GM20000 (cell line): ENCODE data around the gene CDC42SE2.
"Not testable (repeated sequence)": the region's sequence is repeated elsewhere in the genome, so short reads cannot be mapped to it uniquely, and the experiment has no call there.

Experiments used
- DNase-seq: peaks from one replicate; pipeline ENCODE4 v3.0.0; 2012; ENCODE audit warnings: low spot score
- TF ChIP-seq, protein P1 (sequence below): IDR thresholded peaks from 2 replicates; pipeline ENCODE4 v1.5.1; 2012; ENCODE audit warnings: mild to moderate bottlenecking, control low read depth; ENCODE audit errors: extremely low read depth, missing control alignments

The CDC42SE2 gene

DNA sequence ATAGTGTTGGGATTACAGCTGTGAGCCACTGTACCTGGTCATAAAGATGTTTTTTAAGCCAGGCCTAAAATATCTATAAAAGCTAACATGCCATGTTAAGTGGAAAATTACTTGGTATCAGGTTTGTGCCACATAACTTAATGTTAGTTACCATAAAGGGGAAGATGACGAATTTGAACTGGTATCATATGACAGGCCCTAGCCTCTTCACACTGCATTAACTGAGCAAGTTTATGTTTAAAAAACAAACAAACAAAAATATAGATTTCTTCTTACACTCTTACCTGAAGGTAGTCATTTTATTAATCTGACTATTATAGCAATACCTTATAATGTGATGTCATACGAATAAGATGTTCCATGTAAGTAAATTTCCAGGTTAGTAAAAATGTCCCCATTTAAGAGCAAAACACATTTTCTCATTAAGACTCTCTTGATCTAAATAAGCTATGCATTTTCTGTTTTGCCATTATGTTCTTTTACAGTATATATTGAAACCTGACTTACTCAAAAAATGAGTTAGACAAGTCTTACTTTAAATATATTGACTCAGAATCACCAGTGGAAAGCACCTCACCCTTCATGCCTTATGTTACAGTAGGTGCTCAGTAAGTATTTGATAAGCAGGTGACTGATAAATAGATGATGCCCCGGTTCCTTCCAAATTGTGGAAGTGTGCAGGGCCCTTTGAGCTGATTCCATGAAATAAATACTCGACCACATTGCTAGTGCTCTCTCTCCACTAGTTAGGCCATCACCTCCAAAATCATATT lies 125.4 kb downstream of the CDC42SE2 start:
- TF ChIP-seq, protein P1, sequence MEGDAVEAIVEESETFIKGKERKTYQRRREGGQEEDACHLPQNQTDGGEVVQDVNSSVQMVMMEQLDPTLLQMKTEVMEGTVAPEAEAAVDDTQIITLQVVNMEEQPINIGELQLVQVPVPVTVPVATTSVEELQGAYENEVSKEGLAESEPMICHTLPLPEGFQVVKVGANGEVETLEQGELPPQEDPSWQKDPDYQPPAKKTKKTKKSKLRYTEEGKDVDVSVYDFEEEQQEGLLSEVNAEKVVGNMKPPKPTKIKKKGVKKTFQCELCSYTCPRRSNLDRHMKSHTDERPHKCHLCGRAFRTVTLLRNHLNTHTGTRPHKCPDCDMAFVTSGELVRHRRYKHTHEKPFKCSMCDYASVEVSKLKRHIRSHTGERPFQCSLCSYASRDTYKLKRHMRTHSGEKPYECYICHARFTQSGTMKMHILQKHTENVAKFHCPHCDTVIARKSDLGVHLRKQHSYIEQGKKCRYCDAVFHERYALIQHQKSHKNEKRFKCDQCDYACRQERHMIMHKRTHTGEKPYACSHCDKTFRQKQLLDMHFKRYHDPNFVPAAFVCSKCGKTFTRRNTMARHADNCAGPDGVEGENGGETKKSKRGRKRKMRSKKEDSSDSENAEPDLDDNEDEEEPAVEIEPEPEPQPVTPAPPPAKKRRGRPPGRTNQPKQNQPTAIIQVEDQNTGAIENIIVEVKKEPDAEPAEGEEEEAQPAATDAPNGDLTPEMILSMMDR: no peak
- no peak for DNase-seq

DNA sequence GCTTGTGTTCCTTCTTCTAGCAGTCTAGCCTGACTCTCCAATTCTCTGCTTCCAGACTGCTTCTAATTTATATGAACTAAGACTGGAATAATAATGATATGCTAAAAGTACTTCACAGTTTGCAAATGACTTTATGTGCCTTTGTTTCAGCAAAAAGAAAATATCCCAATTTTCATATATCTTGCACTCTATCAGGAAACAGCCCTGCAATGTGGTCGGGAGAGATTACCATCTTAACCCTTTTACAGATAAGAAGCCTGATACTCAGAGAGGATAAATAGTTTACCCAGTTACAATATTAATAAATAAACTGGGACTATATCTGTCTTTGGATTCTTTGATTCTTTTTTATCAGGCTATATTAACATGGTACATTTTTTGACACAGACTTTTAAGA lies 126.0 kb downstream of the CDC42SE2 start:
- no peak for DNase-seq

DNA sequence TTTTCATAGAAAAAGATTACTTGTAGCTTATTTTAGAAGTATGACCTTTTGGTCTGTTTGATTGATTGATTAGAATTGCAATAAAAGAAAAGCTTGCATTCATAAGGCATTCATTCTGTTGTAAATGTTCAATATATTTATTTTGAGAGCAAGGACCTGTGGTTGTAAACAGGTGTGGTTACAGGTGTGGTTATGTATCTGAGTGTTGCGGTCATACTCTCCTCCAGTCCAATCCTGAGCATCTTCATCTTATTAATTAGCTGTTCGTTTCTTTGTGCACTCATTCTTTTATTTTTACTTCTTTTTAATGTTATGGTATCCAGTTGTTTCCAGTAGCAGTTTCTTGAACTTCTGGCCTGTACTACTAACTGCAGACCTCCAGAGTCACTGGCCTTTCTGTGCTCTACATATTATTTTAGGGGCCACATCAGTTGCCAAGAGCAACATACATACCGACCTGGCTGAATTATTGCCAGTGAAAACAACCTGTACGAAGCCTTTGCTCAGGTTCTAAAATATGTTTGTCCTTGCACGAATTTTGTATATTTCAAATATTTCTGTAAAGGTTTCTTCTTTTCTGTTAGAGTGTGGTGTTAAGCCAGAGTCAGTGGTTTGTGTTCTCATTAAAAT lies 128.7 kb downstream of the CDC42SE2 start:
- TF ChIP-seq, protein P1: no peak
- DNase-seq: no peak

More for the DNA sequence above, 126.0 kb downstream of the CDC42SE2 start:
- TF ChIP-seq, protein P1: no peak

DNA sequence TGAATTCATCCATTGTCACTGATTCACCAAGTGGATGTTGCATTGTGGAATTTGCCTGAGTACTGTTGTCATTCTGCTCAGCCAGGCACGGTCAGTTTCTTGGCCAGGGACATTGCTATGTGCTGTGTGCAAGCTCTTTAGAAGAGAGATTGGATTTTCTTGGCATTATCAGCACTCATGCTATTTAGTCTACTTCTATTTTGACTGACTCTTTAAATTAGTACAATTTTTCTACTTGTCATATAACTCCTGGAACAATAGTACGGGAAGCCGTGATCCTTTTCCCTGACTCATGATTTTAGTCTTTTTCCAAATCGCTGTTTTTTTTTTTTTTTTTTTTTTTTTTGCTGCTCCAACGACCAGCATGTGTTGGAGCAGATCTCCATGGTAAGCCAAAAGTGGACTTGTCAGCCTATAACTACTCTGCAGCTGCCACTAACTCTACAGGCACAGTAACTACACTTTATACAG lies 129.7 kb downstream of the CDC42SE2 start:
- DNase-seq: no peak
- TF ChIP-seq, protein P1: no peak

DNA sequence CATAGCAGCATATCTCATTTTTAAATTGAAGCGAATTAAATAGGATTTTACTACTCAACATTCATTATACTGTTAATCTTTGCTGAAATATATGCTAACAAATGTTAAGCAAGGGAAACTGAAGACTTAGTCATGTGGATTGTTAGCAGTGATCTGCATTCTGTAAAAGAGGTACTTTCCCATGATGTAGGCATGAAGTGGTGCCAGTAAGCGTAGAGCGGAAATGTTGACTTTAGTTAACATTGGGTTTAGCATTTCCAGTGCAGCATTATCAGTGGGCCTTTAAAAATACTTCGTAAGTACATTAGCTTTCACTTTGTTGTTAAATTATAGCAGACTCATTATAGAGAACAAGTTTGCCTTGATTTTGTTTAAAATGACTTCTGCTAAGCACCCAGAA lies 130.3 kb downstream of the CDC42SE2 start:
- TF ChIP-seq, protein P1: no peak
- peak; percentile 39 for DNase-seq

DNA sequence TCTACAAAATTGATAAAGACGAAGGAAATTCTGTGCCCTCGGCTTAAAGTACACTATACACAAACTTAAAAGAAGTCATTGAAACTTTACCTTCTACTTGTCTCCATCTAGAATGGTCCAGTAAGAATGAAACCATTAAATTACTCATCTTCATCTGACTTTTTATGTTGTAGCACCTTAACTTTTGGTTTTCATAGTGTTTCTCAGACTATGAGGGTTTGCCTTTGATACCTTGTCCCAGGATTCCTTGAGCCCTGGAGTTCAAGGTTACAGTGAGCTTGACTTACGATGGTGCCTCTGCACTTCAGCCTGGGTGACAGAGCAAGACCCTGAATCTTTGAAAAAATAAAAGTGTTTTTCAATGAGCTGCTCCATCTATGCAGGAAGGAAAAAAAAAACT lies 132.2 kb downstream of the CDC42SE2 start:
- peak; percentile 56 for DNase-seq
- TF ChIP-seq, protein P1: no peak

DNA sequence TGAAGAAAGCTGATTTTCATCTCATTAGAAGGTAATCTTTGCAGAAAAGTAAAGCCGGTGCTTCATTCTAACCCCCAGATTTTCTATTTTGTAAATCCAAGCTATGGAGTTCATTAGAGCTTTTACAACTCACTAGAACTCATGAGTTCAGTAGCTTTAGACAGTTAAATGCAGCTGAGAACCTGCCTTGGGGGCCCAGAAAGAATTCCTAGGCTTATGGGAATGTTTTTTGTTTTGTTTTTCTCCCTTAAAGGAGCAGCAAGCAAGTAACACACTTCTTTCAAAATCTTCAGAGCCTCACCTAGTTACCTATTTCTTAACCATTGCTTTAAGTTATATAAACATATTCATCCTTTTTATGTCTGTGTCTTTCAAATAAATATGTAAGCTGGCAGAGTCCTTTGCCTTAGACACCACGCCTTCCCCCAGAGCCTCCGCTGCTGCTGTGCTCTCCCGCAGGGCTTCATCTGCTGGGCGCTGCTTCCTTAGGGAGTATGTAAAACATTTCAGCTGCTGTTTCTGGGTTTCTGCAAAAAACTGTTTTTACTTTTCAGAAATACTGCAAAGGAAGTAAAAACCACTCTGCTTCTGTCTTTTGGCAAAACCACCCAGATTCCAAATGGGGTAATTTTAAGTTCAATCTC lies 132.9 kb downstream of the CDC42SE2 start:
- no peak for DNase-seq

DNA sequence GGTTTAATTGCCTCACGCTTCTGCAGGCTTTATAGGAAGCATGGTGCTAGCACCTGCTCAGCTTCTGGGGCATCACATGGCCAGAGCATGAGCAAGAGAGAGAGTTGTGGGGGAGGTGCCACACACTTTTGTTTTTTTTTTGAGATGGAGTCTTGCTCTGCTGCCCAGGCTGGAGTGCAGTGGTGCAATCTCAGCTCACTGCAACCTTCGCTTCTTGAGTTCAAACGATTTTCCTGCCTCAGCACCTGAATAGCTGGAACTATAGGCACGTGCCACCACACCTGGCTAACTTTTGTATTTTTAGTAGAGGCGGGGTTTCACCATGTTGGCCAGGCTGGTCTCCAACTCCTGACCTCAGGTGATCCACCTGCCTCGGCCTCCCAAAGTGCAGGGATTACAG lies 135.2 kb downstream of the CDC42SE2 start:
- DNase-seq: not testable (repeated sequence)

More for the DNA sequence above, 132.9 kb downstream of the CDC42SE2 start:
- TF ChIP-seq, protein P1: no peak
